NB4 (cell line): ENCODE measurements around the gene ATAD1.

Source experiments
- DNase-seq: peaks from one replicate; pipeline ENCODE4 v3.0.0; 2010; ENCODE audit warnings: low read depth
- H3K4me3 ChIP-seq: one replicate; pipeline ENCODE4 v1.5.1; 2011; ENCODE audit warnings: mild to moderate bottlenecking, low read depth, low read length, moderate library complexity
- MYC ChIP-seq: IDR thresholded peaks from 2 replicates; pipeline ENCODE4 v1.6.1; 2011; ENCODE audit warnings: low read depth, low read length
- POLR2A ChIP-seq: IDR thresholded peaks from 2 replicates; pipeline ENCODE4 v1.6.1; 2011; ENCODE audit warnings: mild to moderate bottlenecking; ENCODE audit not compliant: insufficient read length; ENCODE audit errors: extremely low read depth
- TF ChIP-seq, protein P1 (sequence below): IDR thresholded peaks from 2 replicates; pipeline ENCODE4 v1.6.1; 2011; ENCODE audit warnings: low read depth, low read length
- TF ChIP-seq, protein P2 (sequence below): IDR thresholded peaks from one replicate; pipeline ENCODE4 v1.5.1; 2012; ENCODE audit warnings: low read depth, low read length

The ATAD1 gene

DNA sequence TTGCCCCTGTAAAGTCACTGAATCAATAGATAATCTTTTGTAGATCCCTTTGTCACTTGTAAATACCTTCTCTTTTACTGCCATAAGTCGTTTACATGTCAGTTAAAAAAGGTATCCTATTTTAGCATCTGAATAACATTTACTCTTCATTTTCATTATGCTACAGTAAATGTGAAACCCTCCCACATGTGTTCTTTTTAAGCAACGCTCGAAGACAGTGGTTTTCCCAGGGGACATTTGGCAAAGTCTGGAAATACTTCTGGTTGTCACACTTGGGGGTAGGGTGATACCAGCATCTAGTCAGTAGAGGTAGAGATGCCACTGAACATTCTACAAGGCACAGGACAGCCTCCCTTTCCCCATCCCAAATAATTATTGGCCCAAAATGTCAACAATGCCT, 23.7 kb downstream of the ATAD1 start:
- TF ChIP-seq POLR2A, result no peak
- TF ChIP-seq, protein P1, sequence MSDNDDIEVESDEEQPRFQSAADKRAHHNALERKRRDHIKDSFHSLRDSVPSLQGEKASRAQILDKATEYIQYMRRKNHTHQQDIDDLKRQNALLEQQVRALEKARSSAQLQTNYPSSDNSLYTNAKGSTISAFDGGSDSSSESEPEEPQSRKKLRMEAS, result no peak
- no peak for TF ChIP-seq MYC
- TF ChIP-seq, protein P2, sequence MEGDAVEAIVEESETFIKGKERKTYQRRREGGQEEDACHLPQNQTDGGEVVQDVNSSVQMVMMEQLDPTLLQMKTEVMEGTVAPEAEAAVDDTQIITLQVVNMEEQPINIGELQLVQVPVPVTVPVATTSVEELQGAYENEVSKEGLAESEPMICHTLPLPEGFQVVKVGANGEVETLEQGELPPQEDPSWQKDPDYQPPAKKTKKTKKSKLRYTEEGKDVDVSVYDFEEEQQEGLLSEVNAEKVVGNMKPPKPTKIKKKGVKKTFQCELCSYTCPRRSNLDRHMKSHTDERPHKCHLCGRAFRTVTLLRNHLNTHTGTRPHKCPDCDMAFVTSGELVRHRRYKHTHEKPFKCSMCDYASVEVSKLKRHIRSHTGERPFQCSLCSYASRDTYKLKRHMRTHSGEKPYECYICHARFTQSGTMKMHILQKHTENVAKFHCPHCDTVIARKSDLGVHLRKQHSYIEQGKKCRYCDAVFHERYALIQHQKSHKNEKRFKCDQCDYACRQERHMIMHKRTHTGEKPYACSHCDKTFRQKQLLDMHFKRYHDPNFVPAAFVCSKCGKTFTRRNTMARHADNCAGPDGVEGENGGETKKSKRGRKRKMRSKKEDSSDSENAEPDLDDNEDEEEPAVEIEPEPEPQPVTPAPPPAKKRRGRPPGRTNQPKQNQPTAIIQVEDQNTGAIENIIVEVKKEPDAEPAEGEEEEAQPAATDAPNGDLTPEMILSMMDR, result no peak
- peak; percentile 21 for DNase-seq
- no peak overlapping the region for H3K4me3 ChIP-seq

DNA sequence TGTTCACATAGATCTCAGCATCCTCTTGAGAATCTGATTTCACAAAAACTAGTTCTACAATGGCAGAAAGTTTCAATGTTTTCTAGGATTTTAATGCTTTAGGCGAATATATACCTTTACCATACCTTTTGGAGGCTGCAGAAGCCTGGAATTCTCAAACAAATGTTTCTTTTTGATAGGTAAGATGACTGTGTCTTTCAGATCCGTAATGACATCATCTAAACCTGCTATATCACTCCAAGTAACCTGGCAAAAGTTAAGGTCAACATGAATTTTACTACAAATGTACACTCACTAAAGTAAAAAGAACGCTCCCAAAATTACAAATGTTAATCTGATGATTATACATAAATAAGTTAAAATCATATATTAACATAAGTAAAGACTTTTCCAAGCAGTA, 27.8 kb downstream of the ATAD1 start:
- TF ChIP-seq MYC (no peak), POLR2A (no peak)
- TF ChIP-seq, protein P1, result no peak
- TF ChIP-seq, protein P2, result no peak
- no peak overlapping the region for H3K4me3 ChIP-seq
- no peak for DNase-seq

DNA sequence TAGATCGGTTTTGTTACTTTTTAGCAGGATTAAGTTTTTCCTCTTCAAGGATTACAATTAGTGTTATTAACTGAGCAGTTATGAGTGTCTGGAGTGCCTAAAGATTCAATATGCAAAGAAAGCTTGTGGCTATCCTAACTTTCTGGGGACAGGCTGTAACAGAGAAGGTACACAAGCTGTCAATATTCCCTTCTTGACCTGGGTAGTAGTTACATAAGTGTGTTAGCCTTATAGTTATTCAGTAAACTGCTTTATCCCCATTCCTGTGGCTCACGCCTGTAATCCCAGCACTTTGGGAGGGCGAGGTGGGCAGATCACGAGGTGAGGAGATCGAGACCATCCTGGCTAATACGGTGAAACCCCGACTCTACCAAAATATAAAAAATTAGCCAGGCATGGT, 31.6 kb downstream of the ATAD1 start:
- TF ChIP-seq, protein P2, result no peak
- TF ChIP-seq POLR2A, result no peak
- TF ChIP-seq, protein P1, result no peak
- no peak for TF ChIP-seq MYC
- no peak for DNase-seq
- no peak overlapping the region for H3K4me3 ChIP-seq

DNA sequence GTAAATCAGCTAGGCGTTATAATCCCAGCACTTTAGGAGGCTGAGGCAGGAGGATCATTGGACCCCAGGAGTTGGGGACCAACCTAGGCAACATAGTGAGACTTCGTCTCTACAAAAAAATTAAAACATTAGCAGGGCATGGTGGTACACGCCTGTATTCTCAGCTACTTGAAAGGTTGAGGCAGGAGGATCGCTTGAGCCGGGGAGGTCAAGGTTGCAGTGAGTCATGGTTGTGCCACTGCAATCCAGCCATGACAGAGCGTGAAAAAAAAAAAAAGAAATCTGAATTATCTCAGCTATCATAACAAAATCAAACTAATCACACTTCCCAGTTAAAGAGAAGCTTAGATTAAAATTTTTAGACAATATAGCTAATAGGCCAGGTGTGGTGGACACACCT, 35.3 kb downstream of the ATAD1 start:
- no peak for DNase-seq
- H3K4me3 ChIP-seq, result no peak overlapping the region
- TF ChIP-seq, protein P2, result no peak
- TF ChIP-seq, protein P1, result no peak
- no peak for TF ChIP-seq MYC
- TF ChIP-seq POLR2A, result no peak

DNA sequence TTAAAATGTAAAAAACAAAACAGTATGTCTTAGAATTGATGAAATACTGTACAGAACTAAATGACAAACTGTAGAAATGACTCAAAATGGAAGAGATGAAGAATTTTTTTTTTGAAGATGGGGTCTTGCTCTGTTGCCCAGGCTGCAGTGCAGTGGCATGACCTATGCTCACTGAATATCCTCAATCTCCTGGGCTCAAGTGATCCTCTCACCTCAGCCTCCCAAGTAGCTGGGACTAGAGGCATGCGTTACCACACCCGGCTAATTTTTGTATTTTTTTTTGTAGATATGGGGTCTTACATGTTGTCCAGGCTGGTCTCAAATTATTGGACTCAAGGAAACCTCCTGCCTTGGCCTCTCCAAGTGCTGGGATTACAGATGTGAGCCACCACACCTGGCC, 36.5 kb downstream of the ATAD1 start:
- H3K4me3 ChIP-seq, result no peak overlapping the region
- TF ChIP-seq POLR2A (no peak), MYC (no peak)
- TF ChIP-seq, protein P2, result no peak
- TF ChIP-seq, protein P1, result no peak
- DNase-seq, result no peak

DNA sequence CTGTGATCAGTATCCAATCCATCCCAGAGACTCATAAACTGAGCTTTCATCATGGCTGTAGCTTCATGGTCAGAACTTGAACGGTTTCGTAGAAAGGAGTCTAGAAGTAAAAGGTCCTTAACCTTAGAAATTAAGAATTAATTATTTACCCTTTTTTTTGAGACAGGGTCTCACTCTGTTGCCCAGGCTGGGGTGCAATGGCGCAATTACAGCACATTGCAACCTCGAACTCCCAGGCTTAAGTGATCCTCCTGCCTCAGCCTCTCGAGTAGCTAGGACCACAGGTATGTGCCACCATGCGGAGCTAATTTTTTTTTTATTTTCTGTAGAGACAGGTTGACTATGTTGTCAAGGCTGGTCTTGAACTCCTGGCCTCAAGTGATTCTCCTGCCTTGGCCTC, 41.7 kb downstream of the ATAD1 start:
- no peak overlapping the region for H3K4me3 ChIP-seq
- TF ChIP-seq POLR2A (no peak), MYC (no peak)
- TF ChIP-seq, protein P1, result no peak
- TF ChIP-seq, protein P2, result no peak
- DNase-seq, result no peak
